Measurements from ENCODE around the gene SRP72.

SRP72 gene

GRCh38 chr4:56552273-56552672 lies 84.9 kb downstream of the SRP72 start:
- DNase-seq = no peak

Measured in hematopoietic multipotent progenitor cell treated with erythropoietin and hydrocortisone succinate and interleukin-3 and kit ligand, for 6 days (in vitro differentiated cells).